Measurements from ENCODE around the gene PTPRD. TPM values are rescaled to one million over a fixed set of nuclear protein-coding genes. Genes with fewer than 3 reads are reported as not detected.

PTPRD gene
- total and polyA plus RNA-seq, 2 donors (not counting 1 experiment from before 2014, with no cell fraction given): not detected

- H3K9me3 ChIP-seq (ENCODE audit: control extremely low read depth in 1 of 3, control insufficient read depth in 2 of 3, insufficient read depth in 1 of 3, low read length in 2 of 3): no peaks in the 10 kb centered on the region
- H3K4me1 ChIP-seq (ENCODE audit: control insufficient read depth in 2 of 2, insufficient read depth in 2 of 2, low read length in 2 of 2): no peaks in the 10 kb centered on the region
- ChIA-PET POLR2A (no interaction called here), CTCF (interaction anchor here (1.5 kb wide), 1 partner anchor 19 kb away, joined by 3 read pairs; no protein-coding TSS in a partner anchor)
- H3K9me3 Mint-ChIP-seq (ENCODE audit: insufficient read depth): no peaks in the 10 kb centered on the region
- H3K4me2 ChIP-seq (replicated peaks; ENCODE audit: low read depth, low read length, poor library complexity, severe bottlenecking): no peak overlapping the region
- no peak overlapping the region for H3K9ac ChIP-seq (ENCODE audit: low read length)
- no peaks in the 10 kb centered on the region for H3K27me3 ChIP-seq (replicated peaks in 1 of 4; ENCODE audit: control extremely low read depth in 1 of 4, control insufficient read depth in 3 of 4, insufficient read depth in 4 of 4, low read length in 3 of 4)
- H3K27ac ChIP-seq (ENCODE audit: low read length in 2 of 2): no peak overlapping the region
- H2AFZ ChIP-seq (ENCODE audit: insufficient read depth, low read depth, low read length, poor library complexity, severe bottlenecking): no peak overlapping the region
- no peaks in the 10 kb centered on the region for H3K36me3 ChIP-seq (replicated peaks in 1 of 2; ENCODE audit: control extremely low read depth in 1 of 2, control insufficient read depth in 1 of 2, extremely low read depth in 1 of 2, insufficient read depth in 2 of 2, low read length in 1 of 2)
- intact Hi-C loops (cut with micrococcal nuclease): loop anchor here (10.0 kb wide), 1 partner anchor 60 kb away; no protein-coding TSS in a partner anchor
- no peaks in the 10 kb centered on the region for H3K4me1 Mint-ChIP-seq
- 50% methylated on average over 1 of the region's 2 CpGs for WGBS (ENCODE audit: insufficient coverage)
- H3K27ac Mint-ChIP-seq: no peak overlapping the region
- no peak overlapping the region for H3K4me3 Mint-ChIP-seq
- no peak overlapping the region for H3K4me3 ChIP-seq (ENCODE audit: control extremely low read depth in 1 of 5, extremely low read depth in 1 of 5, insufficient read depth in 1 of 5, low read depth in 2 of 5, low read length in 4 of 5)
- H4K20me1 ChIP-seq (ENCODE audit: control insufficient read depth, insufficient read depth, low read length, poor library complexity, severe bottlenecking): no peaks in the 10 kb centered on the region
- TF ChIP-seq, protein P1, sequence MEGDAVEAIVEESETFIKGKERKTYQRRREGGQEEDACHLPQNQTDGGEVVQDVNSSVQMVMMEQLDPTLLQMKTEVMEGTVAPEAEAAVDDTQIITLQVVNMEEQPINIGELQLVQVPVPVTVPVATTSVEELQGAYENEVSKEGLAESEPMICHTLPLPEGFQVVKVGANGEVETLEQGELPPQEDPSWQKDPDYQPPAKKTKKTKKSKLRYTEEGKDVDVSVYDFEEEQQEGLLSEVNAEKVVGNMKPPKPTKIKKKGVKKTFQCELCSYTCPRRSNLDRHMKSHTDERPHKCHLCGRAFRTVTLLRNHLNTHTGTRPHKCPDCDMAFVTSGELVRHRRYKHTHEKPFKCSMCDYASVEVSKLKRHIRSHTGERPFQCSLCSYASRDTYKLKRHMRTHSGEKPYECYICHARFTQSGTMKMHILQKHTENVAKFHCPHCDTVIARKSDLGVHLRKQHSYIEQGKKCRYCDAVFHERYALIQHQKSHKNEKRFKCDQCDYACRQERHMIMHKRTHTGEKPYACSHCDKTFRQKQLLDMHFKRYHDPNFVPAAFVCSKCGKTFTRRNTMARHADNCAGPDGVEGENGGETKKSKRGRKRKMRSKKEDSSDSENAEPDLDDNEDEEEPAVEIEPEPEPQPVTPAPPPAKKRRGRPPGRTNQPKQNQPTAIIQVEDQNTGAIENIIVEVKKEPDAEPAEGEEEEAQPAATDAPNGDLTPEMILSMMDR (IDR thresholded peaks at IDR 0.05): no peak
- no peak for TF ChIP-seq EZH2 (IDR thresholded peaks at IDR 0.05; ENCODE audit: borderline replicate concordance, insufficient read depth, low read depth, low read length, poor library complexity, severe bottlenecking)
- DNase-seq: no peak
- H3K27me3 Mint-ChIP-seq: peaks cover 3% of the 10 kb centered on the region
- H3K79me2 ChIP-seq (ENCODE audit: control insufficient read depth, insufficient read depth, low read length): no peaks in the 10 kb centered on the region
- ATAC-seq (ENCODE audit: low read depth): no peak
Observed at GRCh38 chr9:9764821-9765220, 848.0 kb downstream of the PTPRD start.

DNA sequence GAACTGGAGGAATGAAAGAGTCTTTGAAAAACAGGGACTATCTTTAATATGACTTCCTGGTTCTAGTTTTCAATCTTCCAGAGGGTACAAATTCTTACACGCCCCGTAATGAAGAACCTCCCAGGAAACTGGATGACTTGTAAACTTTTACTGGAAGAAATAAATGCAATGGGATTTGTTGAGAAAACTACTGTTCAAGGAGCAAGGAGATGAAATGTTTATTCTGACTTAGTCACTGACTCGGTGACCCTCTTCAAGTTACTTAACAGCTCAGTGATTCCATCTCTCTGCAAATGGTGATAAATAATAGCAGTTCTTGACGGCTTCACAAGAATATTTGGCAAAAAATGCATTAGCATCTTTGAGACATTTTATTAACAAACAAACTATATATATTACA is 858.6 kb downstream of the PTPRD start:
- H3K27me3 ChIP-seq (replicated peaks in 1 of 4; ENCODE audit: control extremely low read depth in 1 of 4, control insufficient read depth in 3 of 4, insufficient read depth in 4 of 4, low read length in 3 of 4): no peaks in the 10 kb centered on the region
- WGBS (ENCODE audit: insufficient coverage): 100% methylated on average over 2 of the region's 4 CpGs
- H4K20me1 ChIP-seq (ENCODE audit: control insufficient read depth, insufficient read depth, low read length, poor library complexity, severe bottlenecking): no peaks in the 10 kb centered on the region
- H3K9ac ChIP-seq (ENCODE audit: low read length): no peak overlapping the region
- no peak overlapping the region for H3K4me3 Mint-ChIP-seq
- H3K4me3 ChIP-seq (ENCODE audit: control extremely low read depth in 1 of 5, extremely low read depth in 1 of 5, insufficient read depth in 1 of 5, low read depth in 2 of 5, low read length in 4 of 5): no peak overlapping the region
- H3K4me2 ChIP-seq (replicated peaks; ENCODE audit: low read depth, low read length, poor library complexity, severe bottlenecking): no peak overlapping the region
- H3K4me1 Mint-ChIP-seq: no peaks in the 10 kb centered on the region
- H3K4me1 ChIP-seq (ENCODE audit: control insufficient read depth in 2 of 2, insufficient read depth in 2 of 2, low read length in 2 of 2): no peaks in the 10 kb centered on the region
- ATAC-seq (ENCODE audit: low read depth) (no peak), DNase-seq (no peak)
- intact Hi-C loops (cut with micrococcal nuclease): no loop called here
- no peak overlapping the region for H2AFZ ChIP-seq (ENCODE audit: insufficient read depth, low read depth, low read length, poor library complexity, severe bottlenecking)
- CTCF ChIA-PET: no interaction called here
- TF ChIP-seq, protein P1 (IDR thresholded peaks at IDR 0.05): no peak
- H3K27ac Mint-ChIP-seq: no peak overlapping the region
- POLR2A ChIA-PET: no interaction called here
- no peak overlapping the region for H3K27ac ChIP-seq (ENCODE audit: low read length in 2 of 2)
- H3K27me3 Mint-ChIP-seq: peaks cover 3% of the 10 kb centered on the region
- H3K9me3 Mint-ChIP-seq (ENCODE audit: insufficient read depth): no peaks in the 10 kb centered on the region
- no peaks in the 10 kb centered on the region for H3K9me3 ChIP-seq (ENCODE audit: control extremely low read depth in 1 of 3, control insufficient read depth in 2 of 3, insufficient read depth in 1 of 3, low read length in 2 of 3)
- H3K79me2 ChIP-seq (ENCODE audit: control insufficient read depth, insufficient read depth, low read length): no peaks in the 10 kb centered on the region
- H3K36me3 ChIP-seq (replicated peaks in 1 of 2; ENCODE audit: control extremely low read depth in 1 of 2, control insufficient read depth in 1 of 2, extremely low read depth in 1 of 2, insufficient read depth in 2 of 2, low read length in 1 of 2): no peaks in the 10 kb centered on the region

All from B cell (primary cell).